PC-3 (cell line): ENCODE measurements around the gene GULP1.

Experiments
- CTCF ChIP-seq: fragments of 300-600 bp; sonication (generic); conservative IDR thresholded peaks from 2 replicates; pipeline ENCODE4 v1.5.1; 2017; ENCODE audit warnings: antibody characterized with exemption, low read depth, mild to moderate bottlenecking, low read length
- EZH2 ChIP-seq: fragments of 300-600 bp; sonication (generic); IDR thresholded peaks from one replicate; pipeline ENCODE4 v1.6.1; 2017; ENCODE audit warnings: antibody characterized with exemption, mild to moderate bottlenecking, low read length; ENCODE audit not compliant: unreplicated experiment

GRCh38 chr2:188308483-188308882 lies 16.8 kb downstream of the GULP1 start:
- TF ChIP-seq CTCF (no peak), EZH2 (no peak)
